ENCODE measurements around the gene CPTP. TPM values are rescaled to one million over a fixed set of nuclear protein-coding genes. Genes with fewer than 3 reads are reported as not detected.
A peak's percentile ranks its signal among the peaks of the same experiment; 100 is the strongest.

Gene CPTP
- total and polyA plus RNA-seq, 11 donors, result 50.7 to 226 (median 72.4) TPM

GRCh38 chr1:1336446-1336845, 11.8 kb downstream of the CPTP start:
- ATAC-seq, result no peak
- peaks cover 0 to 50% (median 34%) of the 10 kb centered on the region in 9 donors for H3K36me3 ChIP-seq

GRCh38 chr1:1336931-1337792, 12.6 kb downstream of the CPTP start:
- Histone ChIP-seq H3K4me1 (no peaks in the 10 kb centered on the region), H3K4me3 (no peak overlapping the region), H3K27ac (no peak overlapping the region), H3K9me3 (no peaks in the 10 kb centered on the region), H3K36me3 (peaks cover 0 to 58% (median 41%) of the 10 kb centered on the region in 9 donors), H3K27me3 (no peaks in the 10 kb centered on the region)
- DNase-seq (no peak), ATAC-seq (no peak)
- 95 to 96% (median 95%) methylated on average over 29 to 32 of the region's 32 CpGs for WGBS, 4 donors
- TF ChIP-seq POLR2A (IDR thresholded peaks at IDR 0.05) (no peak), CTCF (IDR thresholded peaks at IDR 0.05) (no peak)
- intact Hi-C loops (cut with DNase I), result no loop called here

More at GRCh38 chr1:1336446-1336845, 11.8 kb downstream of the CPTP start:
- Histone ChIP-seq H3K27ac (no peak overlapping the region), H3K4me3 (no peak overlapping the region), H3K4me1 (peaks cover 0 to 2% (median 0%) of the 10 kb centered on the region in 12 donors), H3K27me3 (no peaks in the 10 kb centered on the region), H3K9me3 (no peaks in the 10 kb centered on the region)
- DNase-seq, result no peak
- 91 to 94% (median 92%) methylated on average over 13 to 26 of the region's 26 CpGs for WGBS, 4 donors
- intact Hi-C loops (cut with DNase I), result no loop called here
- no peak for TF ChIP-seq CTCF (IDR thresholded peaks at IDR 0.05)

GRCh38 chr1:1337793-1338147, 13.2 kb downstream of the CPTP start:
- 80 to 87% (median 85%) methylated on average over 16 to 18 of the region's 18 CpGs for WGBS, 4 donors
- no peaks in the 10 kb centered on the region for H3K27me3 ChIP-seq
- no peak overlapping the region for H3K4me3 ChIP-seq
- no peaks in the 10 kb centered on the region for H3K4me1 ChIP-seq
- ATAC-seq (peak in 1 of 4 donors; percentile 11), DNase-seq (no peak)
- H3K36me3 ChIP-seq, result peaks cover 0 to 58% (median 41%) of the 10 kb centered on the region in 9 donors
- H3K27ac ChIP-seq, result no peak overlapping the region
- TF ChIP-seq CTCF (IDR thresholded peaks at IDR 0.05) (no peak), POLR2A (IDR thresholded peaks at IDR 0.05) (no peak)
- intact Hi-C loops (cut with DNase I), result no loop called here
- H3K9me3 ChIP-seq, result no peaks in the 10 kb centered on the region

- H3K27me3 ChIP-seq, result no peaks in the 10 kb centered on the region
- WGBS, 4 donors, result 95 to 99% (median 97%) methylated on average over 14 to 36 of the region's 36 CpGs
- TF ChIP-seq CTCF (IDR thresholded peaks at IDR 0.05) (no peak), POLR2A (IDR thresholded peaks at IDR 0.05) (no peak)
- H3K27ac ChIP-seq, result no peak overlapping the region
- H3K4me1 ChIP-seq, result peaks cover 0 to 4% (median 0%) of the 10 kb centered on the region in 12 donors
- intact Hi-C loops (cut with DNase I), result no loop called here
- no peaks in the 10 kb centered on the region for H3K9me3 ChIP-seq
- peaks cover 0 to 58% (median 41%) of the 10 kb centered on the region in 9 donors for H3K36me3 ChIP-seq
- ATAC-seq, result no peak
- no peak overlapping the region for H3K4me3 ChIP-seq
- DNase-seq, result no peak
Observed at GRCh38 chr1:1338278-1338677, 13.7 kb downstream of the CPTP start.

All from heart left ventricle (tissue), 16 donors.